ENCODE measurements around the gene ACSL5.
A peak's percentile ranks its signal among the peaks of the same experiment; 100 is the strongest.
"Not testable (repeated sequence)": the region's sequence is repeated elsewhere in the genome, so short reads cannot be mapped to it uniquely, and the experiment has no call there.

The ACSL5 gene

DNA sequence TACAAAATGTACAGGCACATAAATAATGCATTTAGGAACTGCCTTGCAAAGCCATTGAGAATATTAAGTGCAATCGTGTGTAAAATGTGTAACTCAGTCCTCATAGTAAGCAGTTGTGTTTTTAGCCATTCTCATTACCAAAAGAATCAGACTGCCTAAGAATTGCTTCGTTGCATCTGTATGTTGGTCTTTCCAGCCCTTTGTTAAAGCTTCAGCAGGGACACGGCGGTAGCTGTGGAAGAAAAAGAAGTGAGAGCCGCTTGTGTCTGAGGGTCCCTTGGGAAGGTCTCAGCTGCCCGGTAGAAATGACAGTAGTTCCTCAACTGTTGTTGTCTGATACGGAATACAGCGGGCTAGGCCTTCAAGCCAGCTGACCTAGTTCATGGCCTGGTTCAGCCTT is 22.8 kb upstream of the ACSL5 start:
- no peak for DNase-seq (ENCODE audit: low read depth in 2 of 2)

DNA sequence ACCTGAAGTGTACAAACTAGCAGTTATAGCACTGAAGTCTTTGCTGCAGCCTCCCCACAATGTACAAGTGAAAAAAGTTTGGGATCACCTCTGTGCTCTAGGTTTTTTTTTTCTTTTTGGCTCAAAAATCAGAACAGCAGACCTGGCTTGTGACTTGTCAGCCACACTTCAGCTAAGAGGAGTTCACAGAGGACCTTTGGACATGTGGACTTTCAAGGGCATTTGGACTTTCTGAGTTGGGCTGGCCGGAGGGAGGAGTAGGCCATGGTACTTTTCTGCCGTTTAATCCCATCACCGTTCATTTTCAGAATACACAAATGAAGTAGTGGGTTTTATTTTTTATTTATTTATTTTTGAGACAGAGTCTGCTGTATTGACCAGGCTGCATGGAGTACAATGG is 21.9 kb upstream of the ACSL5 start:
- DNase-seq (ENCODE audit: low read depth in 2 of 2), result no peak

DNA sequence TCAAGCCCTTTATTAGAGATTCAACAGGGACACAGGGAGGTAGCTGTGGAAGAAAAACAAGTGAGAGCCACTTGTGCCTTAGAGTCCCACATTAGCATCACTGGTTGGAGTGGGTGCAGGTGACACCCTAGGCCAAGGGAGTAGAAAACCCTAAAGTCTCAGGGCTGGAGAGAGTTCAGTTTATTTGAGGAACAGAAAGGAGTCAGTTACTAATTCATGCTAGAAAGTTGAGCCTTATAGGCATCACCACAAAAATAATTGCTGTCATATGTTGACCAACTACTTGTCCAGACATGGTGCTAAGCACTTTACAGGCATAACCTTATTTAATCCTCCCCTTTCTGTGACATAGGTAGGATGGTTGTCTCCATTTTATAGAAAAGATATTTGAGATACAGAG is 20.9 kb upstream of the ACSL5 start:
- DNase-seq (ENCODE audit: low read depth in 2 of 2), result no peak

DNA sequence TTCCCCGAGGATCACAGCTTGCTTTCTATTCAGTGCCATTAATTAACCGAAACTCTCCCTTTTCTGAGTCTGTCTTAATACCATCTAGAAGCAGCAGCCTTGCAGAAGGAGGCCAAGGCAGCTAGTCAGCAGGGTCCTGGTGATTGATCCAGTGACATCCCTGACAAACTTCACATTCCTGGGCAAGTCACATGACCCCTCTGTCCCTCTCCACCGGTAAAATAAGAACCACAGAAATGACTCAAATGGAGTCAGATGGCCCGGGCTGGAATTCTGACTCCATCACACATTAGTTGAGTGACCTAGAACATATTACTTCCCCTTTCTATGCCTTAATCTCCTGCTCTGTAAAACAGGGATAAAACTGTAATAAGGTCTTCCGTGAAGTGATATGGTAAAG is 17.2 kb upstream of the ACSL5 start:
- DNase-seq (ENCODE audit: low read depth in 2 of 2), result no peak

DNA sequence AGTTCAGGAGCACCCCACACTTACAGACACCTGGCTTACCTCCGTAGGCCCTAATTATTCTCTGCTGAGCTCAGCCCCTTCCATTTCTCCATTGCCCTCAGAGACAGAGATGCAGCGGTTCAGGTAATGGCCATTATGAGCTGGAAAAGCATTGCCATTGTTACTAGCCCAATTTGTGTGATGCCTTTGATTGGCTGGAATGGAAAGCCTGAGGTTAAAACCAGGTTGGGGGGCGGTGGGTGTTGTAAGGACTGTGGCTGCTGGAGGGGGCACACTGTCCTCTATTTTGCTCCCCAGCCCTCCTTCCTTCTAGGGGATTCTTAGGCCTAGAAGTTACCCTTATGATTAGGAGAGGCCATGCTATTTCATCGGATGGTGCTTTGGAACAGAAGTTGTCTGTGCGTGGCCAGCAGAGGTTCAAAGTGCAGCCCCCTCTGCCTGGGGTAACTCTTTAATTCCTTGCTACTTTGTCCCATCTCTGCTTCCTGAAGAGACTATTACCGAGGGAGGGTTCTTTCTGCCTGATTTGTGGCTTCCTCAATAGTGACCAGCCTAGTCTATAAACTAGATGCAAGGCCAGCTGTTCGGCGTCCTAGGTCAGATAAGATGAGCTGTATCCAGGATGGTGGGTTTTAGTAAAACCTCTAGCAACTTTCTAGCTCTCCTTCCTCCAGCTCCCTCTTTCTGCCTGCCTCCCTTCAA is 14.2 kb upstream of the ACSL5 start:
- no peak for DNase-seq (ENCODE audit: low read depth in 2 of 2)

DNA sequence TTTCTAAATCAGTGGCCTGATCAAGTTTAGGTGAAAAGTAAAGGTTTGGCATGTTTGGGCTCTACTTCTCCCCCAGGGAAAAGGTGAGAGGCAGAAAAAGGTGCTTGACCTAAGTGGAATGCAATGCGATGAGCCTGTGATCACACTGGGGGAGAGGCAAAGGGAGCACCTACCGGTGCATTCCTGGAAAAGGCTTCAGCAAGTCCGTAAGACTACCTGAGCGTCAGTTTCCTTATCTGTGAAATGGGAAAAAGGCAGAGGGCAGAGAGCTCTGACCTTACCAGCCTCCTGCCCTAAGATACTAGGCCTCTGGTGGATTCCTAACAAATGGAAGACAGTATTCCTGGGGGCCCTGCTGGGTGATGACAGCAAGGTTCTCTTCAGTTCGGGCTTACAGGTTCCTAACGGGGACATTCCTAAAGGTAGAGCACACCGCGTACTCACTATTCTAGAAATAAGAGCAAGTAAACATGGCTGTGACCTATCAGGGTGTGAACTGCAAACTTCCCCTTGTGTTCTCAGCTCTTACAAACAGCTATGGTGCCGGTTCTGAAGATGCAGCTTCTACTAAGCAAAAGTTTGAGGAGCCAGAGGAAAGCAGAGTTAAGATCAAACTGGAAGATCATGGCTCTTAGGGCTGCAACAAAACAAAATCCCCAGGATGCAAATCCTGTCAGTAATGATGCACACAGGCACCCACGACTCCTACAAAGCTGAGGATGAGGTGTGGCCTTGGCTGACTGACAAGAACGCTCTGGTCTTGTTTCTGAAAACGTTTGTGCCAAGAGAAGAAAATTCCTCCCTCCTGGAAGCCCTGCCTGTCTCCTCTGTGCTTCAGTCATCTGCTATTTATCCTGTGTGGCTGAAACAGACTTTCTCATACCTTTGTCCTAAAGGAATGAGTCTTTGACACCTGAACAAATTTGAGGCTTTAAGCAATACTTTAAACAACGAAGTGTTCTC is 13.3 kb upstream of the ACSL5 start:
- DNase-seq (ENCODE audit: low read depth in 2 of 2), result no peak

DNA sequence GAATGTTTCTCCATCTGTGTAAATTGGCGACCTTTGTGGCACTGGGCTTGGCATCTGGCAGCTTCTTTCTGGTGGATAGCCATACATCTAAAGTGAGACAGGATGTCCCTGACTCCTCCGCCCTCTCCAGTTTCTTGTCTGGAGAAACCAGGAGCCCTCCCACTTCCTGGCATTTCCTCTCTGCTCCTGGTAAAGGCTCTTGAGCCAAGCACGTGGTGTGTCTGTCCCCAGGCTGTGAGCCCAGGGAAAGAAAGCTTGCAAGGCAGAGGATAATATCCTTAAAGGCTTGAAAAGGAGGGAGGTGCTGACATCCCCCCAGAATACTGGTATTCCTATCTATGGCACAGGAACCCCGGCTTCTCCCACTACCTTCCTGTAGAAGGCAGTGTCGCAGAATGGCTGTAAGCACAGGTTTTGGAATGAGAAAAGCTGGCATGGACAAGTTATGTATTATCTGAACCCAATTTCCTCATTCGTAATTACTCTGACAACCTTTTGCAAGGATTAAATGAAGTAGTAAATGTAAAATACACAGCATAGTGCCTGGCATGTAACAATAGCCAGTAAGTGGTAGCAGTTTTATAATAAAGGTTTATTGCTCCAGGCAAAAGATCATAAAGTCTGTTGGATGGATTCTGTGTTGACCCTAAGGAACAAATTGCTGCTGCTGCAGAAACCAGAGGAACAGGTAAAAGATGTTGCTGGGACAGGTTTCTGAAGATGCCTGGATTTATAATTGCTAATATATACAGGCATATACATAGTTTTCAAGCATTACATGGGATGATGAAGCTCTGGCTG is 11.8 kb upstream of the ACSL5 start:
- DNase-seq (ENCODE audit: low read depth in 2 of 2), result no peak

DNA sequence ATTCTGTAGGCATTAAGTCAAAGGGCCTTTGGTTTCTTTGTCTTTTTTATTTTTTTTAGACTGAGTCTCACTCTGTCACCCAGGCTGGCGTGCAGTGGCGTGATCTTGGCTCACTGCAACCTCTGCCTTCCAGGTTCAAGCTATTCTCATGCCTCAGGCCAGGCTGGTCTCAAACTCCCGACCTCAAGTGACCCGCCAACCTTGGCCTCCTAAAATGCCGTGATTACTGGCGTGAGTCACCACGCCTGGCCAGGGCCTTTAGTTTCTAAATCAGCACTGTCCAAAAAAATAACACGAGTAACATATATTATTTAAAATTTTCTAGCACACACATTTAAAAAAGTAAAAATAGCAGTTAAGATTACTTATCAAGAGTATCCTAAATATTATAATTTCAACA is 11.1 kb upstream of the ACSL5 start:
- DNase-seq (ENCODE audit: low read depth in 2 of 2), result no peak

DNA sequence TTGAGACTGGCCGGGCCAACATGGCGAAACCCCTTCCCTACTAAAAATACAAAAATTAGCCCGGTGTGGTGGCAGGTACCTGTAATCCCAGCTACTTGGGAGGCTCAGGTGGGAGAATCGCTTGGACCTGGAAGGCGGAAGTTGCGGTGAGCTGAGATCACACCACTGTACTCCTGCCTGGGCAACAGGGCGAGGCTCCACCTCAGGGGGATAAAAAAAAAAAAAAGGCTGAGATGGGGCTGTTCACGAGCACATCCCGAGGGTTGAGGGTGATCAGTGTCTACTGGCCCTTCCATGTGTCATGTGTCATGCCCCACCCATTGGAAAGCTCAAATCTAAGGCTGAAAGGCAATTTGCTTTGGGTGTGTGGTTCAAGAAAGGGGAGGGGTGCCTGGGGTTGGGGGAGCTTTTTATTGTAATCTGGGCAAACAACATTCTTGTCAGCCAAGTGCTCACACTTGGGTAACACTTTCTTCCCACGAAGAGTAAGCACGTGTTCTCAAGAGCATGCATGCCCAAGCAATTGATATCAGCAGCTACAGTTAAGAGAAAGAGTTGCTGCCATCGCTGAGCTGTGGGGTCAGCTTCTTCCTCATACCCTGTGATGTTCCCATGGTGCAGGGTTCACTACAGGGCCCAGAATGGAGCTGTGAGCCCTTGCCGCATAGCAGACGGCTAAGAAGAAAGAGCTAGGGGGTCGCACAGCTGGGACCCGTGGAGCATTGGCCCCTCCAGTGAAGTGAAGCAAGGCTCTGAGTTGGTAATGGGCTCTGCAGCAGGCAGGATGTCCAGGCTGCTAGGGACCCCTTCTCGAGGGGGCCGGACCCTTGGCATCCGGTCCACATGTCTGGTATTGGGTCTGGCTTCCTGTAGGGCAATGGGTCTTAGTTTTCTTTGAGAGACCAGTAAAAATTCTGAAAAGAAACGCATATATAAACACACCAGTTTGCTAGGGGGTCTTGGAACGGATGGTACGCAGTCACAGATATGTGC is 9.9 kb upstream of the ACSL5 start:
- DNase-seq (ENCODE audit: low read depth in 2 of 2), result no peak

DNA sequence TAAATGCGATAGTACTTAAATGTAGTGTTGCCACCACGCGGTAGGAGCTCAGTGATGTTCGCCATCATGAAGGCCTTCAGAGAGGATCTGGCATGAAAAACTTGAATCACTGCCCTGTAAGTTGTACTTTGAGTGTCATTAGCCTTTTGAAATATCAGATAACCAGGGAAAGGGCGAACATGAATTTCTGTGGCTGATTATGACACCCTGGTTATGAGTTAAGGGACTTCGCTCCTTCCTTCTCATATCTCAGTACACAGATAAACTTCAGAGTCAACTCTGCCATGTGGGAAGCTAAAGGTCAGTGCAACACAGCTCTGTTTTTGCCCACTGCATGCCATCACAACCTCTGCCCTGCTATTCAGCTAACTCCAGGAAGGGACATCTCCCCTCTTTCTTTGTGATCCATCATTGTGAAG is 8.9 kb upstream of the ACSL5 start:
- no peak for DNase-seq (ENCODE audit: low read depth in 2 of 2)

DNA sequence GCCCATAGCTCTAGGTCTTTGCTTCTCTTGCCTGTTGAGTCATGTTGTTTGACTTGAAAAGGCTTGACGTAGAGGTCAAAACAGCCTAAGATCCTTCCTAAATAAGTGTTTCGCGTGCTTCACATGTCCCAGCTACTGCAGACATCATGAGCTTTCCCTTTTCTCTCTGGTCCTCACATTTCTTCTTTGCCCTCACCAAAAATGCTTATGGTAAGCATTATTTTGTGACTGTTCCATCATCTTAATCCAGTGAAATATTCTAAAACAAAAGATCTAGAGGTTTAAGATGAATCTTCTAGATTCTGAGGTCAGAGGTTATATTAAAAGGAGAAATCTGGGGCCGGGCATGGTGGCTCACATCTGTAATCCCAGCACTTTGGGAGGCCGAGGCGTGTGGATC is 8.5 kb upstream of the ACSL5 start:
- no peak for DNase-seq (ENCODE audit: low read depth in 2 of 2)

DNA sequence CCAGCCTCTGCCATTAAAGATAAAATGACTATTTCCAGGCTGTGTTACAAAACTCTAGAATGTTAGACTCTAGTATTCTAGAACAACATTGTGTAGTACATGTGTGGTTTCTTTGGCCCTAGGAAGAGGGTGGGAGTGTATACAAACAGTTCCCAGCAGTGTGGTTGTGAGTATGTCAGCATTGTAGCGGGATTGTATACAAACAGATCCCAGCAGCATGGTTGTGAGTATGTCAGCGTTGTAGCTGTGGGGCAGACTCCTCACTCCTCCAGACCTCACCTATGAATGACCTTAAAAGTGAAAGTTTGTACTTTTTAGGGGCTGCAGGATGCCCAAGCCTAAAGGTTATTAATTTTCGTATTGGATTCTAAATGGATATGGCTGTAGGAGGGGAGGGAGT is 6.9 kb upstream of the ACSL5 start:
- DNase-seq (ENCODE audit: low read depth in 2 of 2), result no peak

DNA sequence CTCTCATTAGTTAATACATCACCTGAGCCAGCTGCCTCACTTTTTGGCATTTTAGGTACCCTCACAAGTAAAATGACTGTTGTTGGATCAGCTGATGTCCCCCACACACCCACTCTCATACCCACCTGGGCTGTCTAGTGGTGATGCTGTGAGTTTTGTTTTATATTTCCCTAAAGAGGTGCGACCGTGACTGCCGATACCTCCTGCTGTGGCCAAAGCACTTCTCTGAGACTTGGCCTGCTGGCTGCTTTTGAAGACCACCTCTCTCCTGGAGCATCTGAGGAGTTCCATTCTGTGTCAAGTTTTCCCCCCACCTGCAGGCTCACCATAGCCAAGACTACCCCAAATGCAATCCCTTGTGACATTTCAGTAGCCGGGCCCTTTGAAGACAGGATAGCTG is 6.4 kb upstream of the ACSL5 start:
- DNase-seq (ENCODE audit: low read depth in 2 of 2), result no peak

DNA sequence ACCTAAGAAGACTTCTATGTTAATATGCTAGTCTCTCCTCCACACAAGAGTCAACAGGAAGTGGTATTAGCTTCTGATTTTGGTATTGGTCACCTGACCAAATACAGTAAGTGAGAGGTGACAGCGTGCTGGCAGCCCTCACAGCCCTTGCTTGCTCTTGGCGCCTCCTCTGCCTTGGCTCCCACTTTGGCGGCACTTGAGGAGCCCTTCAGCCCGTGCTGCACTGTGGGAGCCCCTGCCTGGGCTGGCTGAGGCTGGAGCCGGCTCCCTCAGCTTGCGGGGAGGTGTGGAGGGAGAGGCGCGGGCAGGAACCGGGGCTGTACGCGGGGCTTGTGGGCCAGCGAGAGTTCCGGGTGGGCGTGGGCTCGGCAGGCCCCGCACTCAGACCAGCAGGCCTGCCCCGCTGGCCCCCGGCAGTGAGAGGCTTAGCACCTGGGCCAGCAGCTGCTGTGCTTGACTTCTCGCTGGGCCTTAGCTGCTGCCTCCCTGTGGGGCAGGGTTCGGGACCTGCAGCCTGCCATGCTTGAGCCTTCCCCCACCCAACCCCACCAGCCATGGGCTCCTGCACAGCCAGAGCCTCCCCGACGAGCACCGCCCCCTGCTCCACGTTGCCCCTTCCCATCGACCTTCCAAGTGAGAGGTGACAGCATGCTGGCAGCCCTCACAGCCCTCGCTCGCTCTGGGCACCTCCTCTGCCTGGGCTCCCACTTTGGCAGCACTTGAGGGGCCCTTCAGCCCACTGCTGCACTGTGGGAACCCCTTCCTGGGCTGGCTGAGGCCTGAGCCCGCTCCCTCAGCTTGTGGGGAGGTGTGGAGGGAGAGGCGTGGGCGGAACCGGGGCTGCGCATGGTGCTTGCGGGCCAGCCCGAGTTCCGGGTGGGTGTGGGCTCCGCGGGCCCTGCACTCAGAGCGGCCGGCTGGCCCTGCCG is 4.2 kb upstream of the ACSL5 start:
- peak in 1 of 2 donors; percentile 15 for DNase-seq (ENCODE audit: low read depth in 2 of 2)

DNA sequence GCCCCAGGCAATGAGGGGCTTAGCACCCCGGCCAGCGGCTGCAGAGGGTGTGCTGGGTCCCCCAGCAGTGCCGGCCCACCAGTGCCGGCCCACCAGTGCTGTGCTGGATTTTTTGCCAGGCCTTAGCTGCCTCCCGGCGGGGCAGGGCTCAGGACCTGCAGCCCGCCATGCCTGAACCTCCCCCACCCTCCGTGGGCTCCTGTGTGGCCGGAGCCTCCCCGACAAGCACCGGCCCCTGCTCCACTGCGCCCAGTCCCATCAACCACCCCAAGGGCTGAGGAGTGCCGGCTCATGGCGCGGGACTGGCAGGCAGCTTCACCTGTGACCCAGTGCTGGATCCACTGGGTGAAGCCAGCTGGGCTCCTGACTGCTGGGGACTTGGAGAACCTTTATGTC is 3.5 kb upstream of the ACSL5 start:
- DNase-seq (ENCODE audit: low read depth in 2 of 2), result no peak

DNA sequence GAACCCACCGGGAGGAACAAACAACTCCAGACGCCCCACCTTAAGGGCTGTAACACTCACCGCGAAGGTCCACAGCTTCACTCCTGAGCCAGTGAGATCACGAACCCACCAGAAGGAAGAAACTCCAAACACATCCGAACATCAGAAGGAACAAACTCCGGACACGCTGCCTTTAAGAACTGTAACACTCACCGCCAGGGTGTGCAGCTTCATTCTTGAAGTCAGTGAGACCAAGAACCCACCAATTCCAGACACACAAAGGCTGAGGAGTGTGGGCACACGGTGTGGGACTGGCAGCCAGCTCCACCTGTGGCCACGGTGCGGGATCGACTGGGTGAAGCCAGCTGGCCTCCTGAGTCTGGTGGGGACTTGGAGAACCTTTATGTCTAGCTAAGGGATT is 2.6 kb upstream of the ACSL5 start:
- not testable (repeated sequence) for DNase-seq (ENCODE audit: low read depth in 2 of 2)

DNA sequence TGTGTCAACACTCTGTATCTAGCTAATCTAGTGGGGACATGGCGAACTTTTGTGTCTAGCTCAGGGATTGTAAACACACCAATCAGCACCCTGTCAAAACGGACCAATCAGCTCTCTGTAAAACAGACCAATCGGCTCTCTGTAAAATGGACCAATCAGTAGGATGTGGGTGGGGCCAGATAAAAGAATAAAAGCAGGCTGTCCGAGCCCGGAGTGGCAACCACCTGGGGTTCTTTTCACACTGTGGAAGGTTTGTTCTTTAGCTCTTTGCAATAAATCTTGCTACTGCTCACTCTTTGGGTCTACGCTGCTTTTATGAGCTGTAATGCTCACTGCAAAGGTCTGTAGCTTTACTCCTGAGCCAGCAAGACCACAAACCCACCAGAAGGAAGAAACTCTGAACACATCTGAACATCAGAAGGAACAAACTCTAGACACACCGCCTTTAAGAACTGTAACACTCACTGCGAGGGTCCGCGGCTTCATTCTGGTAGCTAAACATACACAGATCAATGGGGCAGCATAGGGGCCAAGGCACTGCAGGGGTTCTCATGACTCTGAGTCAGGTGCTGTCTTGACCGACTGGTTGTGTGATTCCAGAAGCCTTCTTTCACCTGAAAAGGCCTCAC is 1.6 kb upstream of the ACSL5 start:
- not testable (repeated sequence) for DNase-seq (ENCODE audit: low read depth in 2 of 2)

DNA sequence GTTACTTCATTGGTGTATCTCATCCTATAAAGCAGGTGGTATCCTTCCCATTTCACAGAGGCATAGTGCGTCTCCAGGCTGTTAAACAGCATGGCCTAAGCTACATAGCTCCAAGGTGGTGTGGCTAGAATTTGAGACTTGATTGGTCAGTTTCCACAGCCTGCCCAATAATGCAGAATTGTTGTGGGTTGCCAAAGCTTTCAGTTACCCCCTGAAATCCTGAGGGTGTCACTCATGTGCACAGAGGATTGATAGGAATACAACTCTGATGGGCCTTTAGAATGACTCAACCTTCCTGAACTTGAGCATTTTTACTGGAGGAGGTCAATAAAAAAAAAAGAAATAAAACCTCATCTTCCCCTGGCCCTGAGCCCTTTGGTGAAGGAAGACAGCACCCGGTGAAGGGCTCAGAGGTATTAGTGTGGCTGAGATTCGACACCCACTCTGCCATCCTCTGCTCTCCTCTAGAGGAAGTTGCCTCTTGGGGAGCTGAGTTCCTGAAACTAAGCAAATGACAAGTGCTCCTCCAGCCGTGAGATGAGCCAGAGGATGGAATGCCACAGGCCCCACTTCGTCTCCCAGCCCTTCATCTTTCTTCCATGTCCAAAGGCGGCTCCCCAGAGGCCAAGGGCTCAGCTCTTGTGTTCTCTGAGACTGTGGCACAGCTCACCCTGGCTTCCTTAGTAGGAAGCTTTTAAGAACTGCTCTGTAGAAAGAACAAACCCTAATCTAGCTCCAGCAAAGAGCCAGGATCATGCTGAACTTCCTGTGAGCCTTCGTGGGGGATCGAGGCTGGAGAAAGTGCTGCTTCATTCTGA is 1.0 kb downstream of the ACSL5 start:
- no peak for DNase-seq (ENCODE audit: low read depth in 2 of 2)

All from stimulated activated CD8-positive, alpha-beta memory T cell treated with anti-CD3 and anti-CD28 coated beads, Interleukin-7, amount 100 ng/mL, for 4 hours (primary cell).